ENCODE data around the gene ZNF683. TPM values are rescaled to one million over a fixed set of nuclear protein-coding genes. Genes with fewer than 3 reads are reported as not detected.

ZNF683 gene
- total and polyA plus RNA-seq, 9 of the 15 experiments (the other 6 are each of a cell fraction or from before 2014, with no cell fraction given) = not detected

GRCh38 chr1:26378088-26378878, 5.7 kb upstream of the ZNF683 start (continued):
- no peak for TF ChIP-seq DLX4 (CRISPR knock-in tag; IDR thresholded peaks at IDR 0.05)
- TF ChIP-seq MEF2A (IDR thresholded peaks at IDR 0.05; ENCODE audit: control insufficient read depth, low read depth, low read length) = peak; percentile 78; the same call in 1 of the 2 replicates
- no peak for TF ChIP-seq TRIM25 (IDR thresholded peaks at IDR 0.05; ENCODE audit: borderline replicate concordance)
- TF ChIP-seq KAT8 (IDR thresholded peaks at IDR 0.05; ENCODE audit: low read depth) = no peak
- TF ChIP-seq CGGBP1 (CRISPR knock-in tag; IDR thresholded peaks at IDR 0.05) = no peak
- peak; percentile 80 for TF ChIP-seq CEBPB (tag; IDR thresholded peaks at IDR 0.05)
- no peak for TF ChIP-seq KAT2B (IDR thresholded peaks at IDR 0.05; ENCODE audit: low read depth, low read length)
- no peak for TF ChIP-seq ZNF830 (CRISPR knock-in tag; IDR thresholded peaks at IDR 0.05)
- no peak for TF ChIP-seq ZNF445 (CRISPR knock-in tag; IDR thresholded peaks at IDR 0.05; ENCODE audit: low read depth)
- peak; percentile 77 for TF ChIP-seq POLR2A (conservative IDR thresholded peaks at IDR 0.05)
- TF ChIP-seq PHTF2 (CRISPR knock-in tag; IDR thresholded peaks at IDR 0.05) = no peak
- TF ChIP-seq CCAR2 (IDR thresholded peaks at IDR 0.05; ENCODE audit: low read depth, low read length) = 0 out of 2 replicates have a peak, but pooled peaks have one; percentile 76
- TF ChIP-seq SPI1 (IDR thresholded peaks at IDR 0.05; ENCODE audit: borderline replicate concordance, low read depth, low read length) = peak; percentile 99
- TF ChIP-seq ZNF232 (CRISPR knock-in tag; IDR thresholded peaks at IDR 0.05) = no peak
- TF ChIP-seq, protein P1, sequence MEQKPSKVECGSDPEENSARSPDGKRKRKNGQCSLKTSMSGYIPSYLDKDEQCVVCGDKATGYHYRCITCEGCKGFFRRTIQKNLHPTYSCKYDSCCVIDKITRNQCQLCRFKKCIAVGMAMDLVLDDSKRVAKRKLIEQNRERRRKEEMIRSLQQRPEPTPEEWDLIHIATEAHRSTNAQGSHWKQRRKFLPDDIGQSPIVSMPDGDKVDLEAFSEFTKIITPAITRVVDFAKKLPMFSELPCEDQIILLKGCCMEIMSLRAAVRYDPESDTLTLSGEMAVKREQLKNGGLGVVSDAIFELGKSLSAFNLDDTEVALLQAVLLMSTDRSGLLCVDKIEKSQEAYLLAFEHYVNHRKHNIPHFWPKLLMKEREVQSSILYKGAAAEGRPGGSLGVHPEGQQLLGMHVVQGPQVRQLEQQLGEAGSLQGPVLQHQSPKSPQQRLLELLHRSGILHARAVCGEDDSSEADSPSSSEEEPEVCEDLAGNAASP (IDR thresholded peaks at IDR 0.05) = no peak
- TF ChIP-seq NFYB (IDR thresholded peaks at IDR 0.05; ENCODE audit: extremely low read depth, insufficient read length) = no peak
- peak; percentile 70 for TF ChIP-seq C11orf30 (IDR thresholded peaks at IDR 0.05; ENCODE audit: low read depth)
- TF ChIP-seq ZNF224 (CRISPR knock-in tag; IDR thresholded peaks at IDR 0.05) = 0 out of 2 replicates have a peak, but pooled peaks have one; percentile 12
- peak; percentile 31; the same call in 1 of the 2 replicates for TF ChIP-seq ZNF274 (IDR thresholded peaks at IDR 0.05; ENCODE audit: borderline replicate concordance, low read depth, low read length)
- TF ChIP-seq, protein P2, sequence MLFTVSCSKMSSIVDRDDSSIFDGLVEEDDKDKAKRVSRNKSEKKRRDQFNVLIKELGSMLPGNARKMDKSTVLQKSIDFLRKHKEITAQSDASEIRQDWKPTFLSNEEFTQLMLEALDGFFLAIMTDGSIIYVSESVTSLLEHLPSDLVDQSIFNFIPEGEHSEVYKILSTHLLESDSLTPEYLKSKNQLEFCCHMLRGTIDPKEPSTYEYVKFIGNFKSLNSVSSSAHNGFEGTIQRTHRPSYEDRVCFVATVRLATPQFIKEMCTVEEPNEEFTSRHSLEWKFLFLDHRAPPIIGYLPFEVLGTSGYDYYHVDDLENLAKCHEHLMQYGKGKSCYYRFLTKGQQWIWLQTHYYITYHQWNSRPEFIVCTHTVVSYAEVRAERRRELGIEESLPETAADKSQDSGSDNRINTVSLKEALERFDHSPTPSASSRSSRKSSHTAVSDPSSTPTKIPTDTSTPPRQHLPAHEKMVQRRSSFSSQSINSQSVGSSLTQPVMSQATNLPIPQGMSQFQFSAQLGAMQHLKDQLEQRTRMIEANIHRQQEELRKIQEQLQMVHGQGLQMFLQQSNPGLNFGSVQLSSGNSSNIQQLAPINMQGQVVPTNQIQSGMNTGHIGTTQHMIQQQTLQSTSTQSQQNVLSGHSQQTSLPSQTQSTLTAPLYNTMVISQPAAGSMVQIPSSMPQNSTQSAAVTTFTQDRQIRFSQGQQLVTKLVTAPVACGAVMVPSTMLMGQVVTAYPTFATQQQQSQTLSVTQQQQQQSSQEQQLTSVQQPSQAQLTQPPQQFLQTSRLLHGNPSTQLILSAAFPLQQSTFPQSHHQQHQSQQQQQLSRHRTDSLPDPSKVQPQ (CRISPR knock-in tag; IDR thresholded peaks at IDR 0.05; ENCODE audit: borderline replicate concordance) = no peak; the same call in 1 of the 2 replicates
- TF ChIP-seq, protein P3, sequence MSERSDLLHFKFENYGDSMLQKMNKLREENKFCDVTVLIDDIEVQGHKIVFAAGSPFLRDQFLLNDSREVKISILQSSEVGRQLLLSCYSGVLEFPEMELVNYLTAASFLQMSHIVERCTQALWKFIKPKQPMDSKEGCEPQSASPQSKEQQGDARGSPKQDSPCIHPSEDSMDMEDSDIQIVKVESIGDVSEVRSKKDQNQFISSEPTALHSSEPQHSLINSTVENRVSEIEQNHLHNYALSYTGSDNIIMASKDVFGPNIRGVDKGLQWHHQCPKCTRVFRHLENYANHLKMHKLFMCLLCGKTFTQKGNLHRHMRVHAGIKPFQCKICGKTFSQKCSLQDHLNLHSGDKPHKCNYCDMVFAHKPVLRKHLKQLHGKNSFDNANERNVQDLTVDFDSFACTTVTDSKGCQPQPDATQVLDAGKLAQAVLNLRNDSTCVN (CRISPR knock-in tag; IDR thresholded peaks at IDR 0.05) = peak; percentile 1; the same call in 1 of the 2 replicates
